PC-9 (cell line): Measurements from ENCODE around the gene MYBPHL. TPM values are rescaled to one million over a fixed set of nuclear protein-coding genes. Genes with fewer than 3 reads are reported as not detected.

Experiments used
- BruUV-seq: library from RNA; stranded (reverse); fragments of 400-500 nt; replicated peaks from 2 replicates; lab custom pipeline; 2021; lab: Mats Ljungman, UMichigan
- CTCF ChIA-PET: fragments of 300-600 bp; sonication (Branson Sonifier 250); formaldehyde crosslinking; loops from one replicate; lab custom pipeline; 2022; ENCODE audit warnings: antibody characterized with exemption; lab: Charles Lee
- POLR2A ChIA-PET: fragments of 300-600 bp; sonication (Branson Sonifier 250); formaldehyde crosslinking; loops from one replicate; lab custom pipeline; 2022; ENCODE audit warnings: antibody characterized with exemption; ENCODE audit not compliant: unreplicated experiment; lab: Charles Lee
- DNase-seq, 2 experiments: peaks; one replicate each; pipeline versions ENCODE4 v3.0.0 to v3.0.0-alpha.2; 2015 to 2022; ENCODE audit warnings: mixed read lengths in 1 of 2
- H2AFZ ChIP-seq: fragments of 200-600 bp; sonication (generic); 2 replicates; pipeline ENCODE4 v1.8.1; 2017; ENCODE audit warnings: antibody characterized with exemption
- H3F3A ChIP-seq: fragments of 200-600 bp; sonication (generic); 2 replicates; pipeline ENCODE4 v1.8.1; 2017; ENCODE audit warnings: antibody characterized with exemption, mild to moderate bottlenecking, low read depth; ENCODE audit not compliant: insufficient read depth
- H3K27ac ChIP-seq: fragments of 200-600 bp; sonication (generic); 2 replicates; pipeline ENCODE4 v1.6.1; 2016; ENCODE audit warnings: mixed run types
- H3K27me3 ChIP-seq: fragments of 200-600 bp; sonication (generic); 2 replicates; pipeline ENCODE4 v1.6.1; 2016; ENCODE audit warnings: low read depth, mixed run types; ENCODE audit not compliant: insufficient read depth
- H3K36me3 ChIP-seq: fragments of 200-600 bp; sonication (generic); 2 replicates; pipeline ENCODE4 v1.6.1; 2016; ENCODE audit warnings: low read depth, mixed run types
- H3K4me1 ChIP-seq: fragments of 200-600 bp; sonication (generic); replicated peaks from 2 replicates; pipeline ENCODE4 v1.6.1; 2016; ENCODE audit warnings: mixed run types; ENCODE audit not compliant: insufficient read depth
- H3K4me2 ChIP-seq: fragments of 200-600 bp; sonication (generic); 2 replicates; pipeline ENCODE4 v1.6.1; 2017; ENCODE audit warnings: mixed run types
- H3K4me3 ChIP-seq: fragments of 200-600 bp; sonication (generic); 2 replicates; pipeline ENCODE4 v1.6.1; 2016; ENCODE audit warnings: mixed run types
- H3K79me2 ChIP-seq: fragments of 200-600 bp; sonication (generic); 2 replicates; pipeline ENCODE4 v1.6.1; 2017; ENCODE audit warnings: low read depth, mixed run types
- H3K9me2 ChIP-seq: fragments of 200-600 bp; sonication (generic); 2 replicates; pipeline ENCODE4 v1.8.1; 2017; ENCODE audit warnings: mild to moderate bottlenecking; ENCODE audit not compliant: insufficient read depth
- H3K9me3 ChIP-seq: fragments of 200-600 bp; sonication (generic); 2 replicates; pipeline ENCODE4 v1.8.1; 2016; ENCODE audit warnings: low read depth; ENCODE audit not compliant: insufficient read depth
- H4K20me1 ChIP-seq: fragments of 200-600 bp; sonication (generic); 2 replicates; pipeline ENCODE4 v1.8.1; 2017; ENCODE audit not compliant: insufficient read depth
- CTCF ChIP-seq: fragments of 200-600 bp; sonication (generic); conservative IDR thresholded peaks from 2 replicates; pipeline ENCODE4 v1.6.1; 2017; ENCODE audit warnings: mixed run types, antibody characterized with exemption, mild to moderate bottlenecking, moderate library complexity
- EZH2 ChIP-seq: fragments of 200-600 bp; sonication (generic); IDR thresholded peaks from 2 replicates; pipeline ENCODE4 v1.8.0; 2017; ENCODE audit warnings: antibody characterized with exemption, low read depth
- intact Hi-C: fragments of 100-400 bp; cut with micrococcal nuclease; formaldehyde crosslinking; loops from one replicate; pipeline ENCODE4 v1.10.0; 2022; ENCODE audit not compliant: unreplicated experiment
- total RNA-seq: library from RNA; stranded (reverse); gene quantifications from 2 replicates; pipeline ENCODE4 v1.2.3, GENCODE V29; 2021

Gene MYBPHL
- total RNA-seq, 1 experiment from 2014 or later, result not detected

- BruUV-seq, result no TSS peak
- intact Hi-C loops, result no loop called here
These were observed 12.3 kb downstream of the MYBPHL start for GRCh38 chr1:109294481-109294880.

GRCh38 chr1:109293026-109293425 is 13.8 kb downstream of the MYBPHL start:
- H3F3A ChIP-seq, result no peaks in the 10 kb centered on the region
- CTCF ChIA-PET, result no interaction called here
- no peak overlapping the region for H3K4me2 ChIP-seq
- DNase-seq, result no peak
- H3K27ac ChIP-seq, result no peak overlapping the region
- H3K79me2 ChIP-seq, result no peaks in the 10 kb centered on the region
- intact Hi-C loops, result no loop called here
- H3K4me3 ChIP-seq, result no peak overlapping the region
- no peaks in the 10 kb centered on the region for H3K27me3 ChIP-seq
- no peaks in the 10 kb centered on the region for H3K9me3 ChIP-seq
- no peak overlapping the region for H2AFZ ChIP-seq
- POLR2A ChIA-PET, result no interaction called here
- H3K4me1 ChIP-seq, result 0 out of 2 replicates have a peak, but pooled peaks cover 7% of the 10 kb centered on the region
- BruUV-seq, result no TSS peak
- no peaks in the 10 kb centered on the region for H4K20me1 ChIP-seq
- H3K9me2 ChIP-seq, result no peaks in the 10 kb centered on the region
- no peak for TF ChIP-seq CTCF
- TF ChIP-seq EZH2, result no peak
- no peaks in the 10 kb centered on the region for H3K36me3 ChIP-seq

More at GRCh38 chr1:109294481-109294880, 12.3 kb downstream of the MYBPHL start:
- DNase-seq, result no peak
- Histone ChIP-seq H3K79me2 (no peaks in the 10 kb centered on the region), H3K9me3 (no peaks in the 10 kb centered on the region), H3K27ac (no peak overlapping the region), H3K9me2 (no peaks in the 10 kb centered on the region), H3K4me3 (no peak overlapping the region), H3F3A (0 out of 2 replicates have a peak, but pooled peaks cover 7% of the 10 kb centered on the region), H3K4me1 (0 out of 2 replicates have a peak, but pooled peaks cover 7% of the 10 kb centered on the region), H3K36me3 (no peaks in the 10 kb centered on the region), H2AFZ (no peak overlapping the region), H3K4me2 (no peak overlapping the region), H3K27me3 (no peaks in the 10 kb centered on the region), H4K20me1 (no peaks in the 10 kb centered on the region)
- CTCF ChIA-PET, result interaction anchor here (0.7 kb wide), 1 partner anchor 618 kb away, joined by 3 read pairs; no protein-coding TSS in a partner anchor
- POLR2A ChIA-PET, result no interaction called here
- TF ChIP-seq CTCF (no peak), EZH2 (no peak)

- no peaks in the 10 kb centered on the region for H3K36me3 ChIP-seq
- H2AFZ ChIP-seq, result no peak overlapping the region
- H3K9me3 ChIP-seq, result no peaks in the 10 kb centered on the region
- TF ChIP-seq CTCF, result no peak
- no peak for TF ChIP-seq EZH2
- H3K27me3 ChIP-seq, result no peaks in the 10 kb centered on the region
- no peaks in the 10 kb centered on the region for H3K9me2 ChIP-seq
- H3K4me2 ChIP-seq, result no peak overlapping the region
- BruUV-seq, result no TSS peak
- CTCF ChIA-PET, result no interaction called here
- no peak overlapping the region for H3K4me3 ChIP-seq
- POLR2A ChIA-PET, result no interaction called here
- intact Hi-C loops, result no loop called here
- no peaks in the 10 kb centered on the region for H3K79me2 ChIP-seq
- no peaks in the 10 kb centered on the region for H3F3A ChIP-seq
- 0 out of 2 replicates have a peak, but pooled peaks cover 7% of the 10 kb centered on the region for H3K4me1 ChIP-seq
- H4K20me1 ChIP-seq, result no peaks in the 10 kb centered on the region
- DNase-seq, result no peak
- H3K27ac ChIP-seq, result no peak overlapping the region
These were observed 14.4 kb downstream of the MYBPHL start for GRCh38 chr1:109292364-109292763.
